Sigmoid colon (tissue), 7 donors: ENCODE results near the gene NDUFS1. TPM values are rescaled to one million over a fixed set of nuclear protein-coding genes. Genes with fewer than 3 reads are reported as not detected.
A peak's percentile ranks its signal among the peaks of the same experiment; 100 is the strongest.
"Not testable (repeated sequence)": the region's sequence is repeated elsewhere in the genome, so short reads cannot be mapped to it uniquely, and the experiment has no call there.

ENCODE experiments used
- DNase-seq: peaks from one replicate; pipeline ENCODE4 v3.0.0-alpha.2; 2019
- H3K27ac ChIP-seq, 4 donors: fragments of 200-600 bp; sonication (generic); one replicate each; pipeline ENCODE4 v1.5.1; 2016 to 2019; ENCODE audit warnings: mild to moderate bottlenecking in 1 of 4
- H3K27me3 ChIP-seq, 3 donors: fragments of 200-600 bp; sonication (generic); one replicate each; pipeline ENCODE4 v1.5.1; 2019; ENCODE audit warnings: mild to moderate bottlenecking in 1 of 3
- H3K36me3 ChIP-seq, 4 donors: fragments of 200-600 bp; sonication (generic); one replicate each; pipeline ENCODE4 v1.5.1; 2016 to 2019
- H3K4me1 ChIP-seq, 4 donors: fragments of 200-600 bp; sonication (generic); one replicate each; pipeline ENCODE4 v1.5.1; 2017 to 2019
- H3K4me3 ChIP-seq, 4 donors: fragments of 200-600 bp; sonication (generic); one replicate each; pipeline ENCODE4 v1.5.1; 2017 to 2019; ENCODE audit warnings: mild to moderate bottlenecking in 2 of 4, moderate library complexity in 1 of 4
- H3K9me3 ChIP-seq, 4 donors: fragments of 200-600 bp in 3 of 4; sonication (generic) in 3 of 4; one replicate each; pipeline versions ENCODE4 v1.5.1 to v1.6.1; 2013 to 2019
- EP300 ChIP-seq, 4 donors: sonication (generic); formaldehyde crosslinking; IDR thresholded peaks; one replicate each; pipeline ENCODE4 v1.6.1; 2017; ENCODE audit warnings: antibody characterized with exemption in 4 of 4
- POLR2A ChIP-seq, 2 donors: fragments of 450-650 bp; IDR thresholded peaks; one replicate each; pipeline ENCODE4 v1.6.1; 2016; ENCODE audit warnings: antibody characterized with exemption in 2 of 2, mild to moderate bottlenecking in 2 of 2, moderate library complexity in 2 of 2
- POLR2AphosphoS5 ChIP-seq, 4 donors: sonication (generic); formaldehyde crosslinking; IDR thresholded peaks; one replicate each; pipeline ENCODE4 v1.6.1; 2017; ENCODE audit warnings: antibody characterized with exemption in 4 of 4
- WGBS, 2 donors: extraction: QIAGEN DNeasy Blood & Tissue Kit; methylation state at CpG; one replicate each; pipeline ENCODE4 v1.1.7; 2013; 5-methylcytosine and 5-hydroxymethylcytosine counted together
- intact Hi-C: fragments of 100-400 bp; cut with DNase I; formaldehyde crosslinking; loops from one replicate; pipeline ENCODE4 v1.15.1; 2023
- polyA plus RNA-seq, 3 donors: library from polyadenylated mRNA; stranded (reverse); fragments of 200-250 nt; gene quantifications; one replicate each; pipeline ENCODE4 v1.2.3, GENCODE V29; 2013
- total RNA-seq, 4 donors: library from RNA; depleted of rRNA; stranded (reverse); fragments of >200 nt; gene quantifications; one replicate each; pipeline ENCODE4 v1.1.0, GENCODE V29; 2016
- TF ChIP-seq, protein P1 (sequence below), 4 experiments: fragments of 450-650 bp in 3 of 4; fragments of 200-600 bp in 1 of 4; IDR thresholded peaks; one replicate each; pipeline ENCODE4 v1.5.1; 2016 to 2019; ENCODE audit warnings: antibody characterized with exemption in 4 of 4, mild to moderate bottlenecking in 3 of 4, moderate library complexity in 2 of 4
- donor health status: healthy with polysubstance abuse.
- donor health status: Bipolar disorder and iron deficiency.
- donor health status: healthy.

The NDUFS1 gene
- total and polyA plus RNA-seq, 7 donors: 46.6 to 109 (median 69.5) TPM

DNA sequence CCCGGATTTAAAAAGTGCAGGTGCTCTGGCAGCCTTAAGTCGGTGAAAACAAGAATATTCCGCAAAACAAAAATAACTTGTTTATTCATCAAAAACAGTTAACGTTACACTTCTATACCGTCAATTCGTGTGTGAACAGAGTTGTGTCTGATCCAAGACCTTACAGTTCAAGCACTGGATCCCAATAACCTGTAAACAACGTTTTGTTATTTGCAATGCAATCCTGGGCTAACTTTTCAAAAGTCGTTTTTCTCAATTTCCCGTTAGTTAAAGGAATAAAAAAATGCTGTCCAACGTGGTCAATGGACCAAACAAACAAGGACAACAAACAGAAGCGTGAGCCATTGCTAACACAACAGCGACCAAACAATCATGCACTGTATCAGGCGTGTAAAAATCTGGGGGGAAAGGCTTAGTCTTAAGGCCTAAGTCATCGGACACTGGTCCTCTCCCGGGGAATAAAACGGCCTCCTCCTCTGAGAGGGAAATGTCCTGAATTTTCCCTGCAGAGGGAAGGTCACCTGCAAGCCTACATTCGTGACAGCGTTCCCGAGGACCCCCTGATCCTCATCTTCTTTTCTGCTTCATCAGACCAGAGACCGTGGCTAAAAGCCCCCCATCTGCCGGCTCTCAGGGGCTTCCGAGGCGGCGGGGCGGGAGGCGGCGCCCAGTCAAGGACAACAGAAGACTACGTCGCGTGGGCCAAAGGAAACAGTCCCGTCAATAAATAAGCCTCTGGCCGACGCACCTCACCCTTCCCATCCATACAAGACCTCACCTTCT lies 490 bp downstream of the NDUFS1 start:
- no peak for DNase-seq
- H3K27me3 ChIP-seq: no peaks in the 10 kb centered on the region
- 1% methylated on average over 33 of the region's 33 CpGs for WGBS, 2 donors
- intact Hi-C loops: loop anchor here (5.0 kb wide), 1 partner anchor 71 kb away; the partner anchor contains the start of gene INO80D
- H3K9me3 ChIP-seq: no peaks in the 10 kb centered on the region
- peak overlapping the region; percentile 90 to 97 (median 96) for H3K27ac ChIP-seq
- TF ChIP-seq POLR2A (IDR thresholded peaks at IDR 0.05) (no peak), POLR2AphosphoS5 (IDR thresholded peaks at IDR 0.05) (no peak), EP300 (IDR thresholded peaks at IDR 0.05) (no peak)
- TF ChIP-seq, protein P1, sequence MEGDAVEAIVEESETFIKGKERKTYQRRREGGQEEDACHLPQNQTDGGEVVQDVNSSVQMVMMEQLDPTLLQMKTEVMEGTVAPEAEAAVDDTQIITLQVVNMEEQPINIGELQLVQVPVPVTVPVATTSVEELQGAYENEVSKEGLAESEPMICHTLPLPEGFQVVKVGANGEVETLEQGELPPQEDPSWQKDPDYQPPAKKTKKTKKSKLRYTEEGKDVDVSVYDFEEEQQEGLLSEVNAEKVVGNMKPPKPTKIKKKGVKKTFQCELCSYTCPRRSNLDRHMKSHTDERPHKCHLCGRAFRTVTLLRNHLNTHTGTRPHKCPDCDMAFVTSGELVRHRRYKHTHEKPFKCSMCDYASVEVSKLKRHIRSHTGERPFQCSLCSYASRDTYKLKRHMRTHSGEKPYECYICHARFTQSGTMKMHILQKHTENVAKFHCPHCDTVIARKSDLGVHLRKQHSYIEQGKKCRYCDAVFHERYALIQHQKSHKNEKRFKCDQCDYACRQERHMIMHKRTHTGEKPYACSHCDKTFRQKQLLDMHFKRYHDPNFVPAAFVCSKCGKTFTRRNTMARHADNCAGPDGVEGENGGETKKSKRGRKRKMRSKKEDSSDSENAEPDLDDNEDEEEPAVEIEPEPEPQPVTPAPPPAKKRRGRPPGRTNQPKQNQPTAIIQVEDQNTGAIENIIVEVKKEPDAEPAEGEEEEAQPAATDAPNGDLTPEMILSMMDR (IDR thresholded peaks at IDR 0.05): no peak
- peaks cover 0 to 32% (median 21%) of the 10 kb centered on the region in 4 donors for H3K36me3 ChIP-seq
- peak overlapping the region; percentile 75 to 94 (median 92) for H3K4me3 ChIP-seq
- H3K4me1 ChIP-seq: peaks cover 0 to 45% (median 40%) of the 10 kb centered on the region in 4 donors

- DNase-seq, H3K9me3 ChIP-seq, H3K27me3 ChIP-seq, H3K27ac ChIP-seq, H3K4me3 ChIP-seq: not testable (repeated sequence)
- intact Hi-C loops: loop anchor here (5.0 kb wide), 1 partner anchor 70 kb away; the partner anchor contains the start of gene INO80D
- H3K4me1 ChIP-seq: peaks cover 0 to 46% (median 42%) of the 10 kb centered on the region in 4 donors
- WGBS, 2 donors: 90 to 94% methylated on average over 11 of the region's 11 CpGs
- peaks cover 0 to 17% (median 11%) of the 10 kb centered on the region in 4 donors for H3K36me3 ChIP-seq
Observed at GRCh38 chr2:206157014-206157413, 2.2 kb downstream of the NDUFS1 start.

DNA sequence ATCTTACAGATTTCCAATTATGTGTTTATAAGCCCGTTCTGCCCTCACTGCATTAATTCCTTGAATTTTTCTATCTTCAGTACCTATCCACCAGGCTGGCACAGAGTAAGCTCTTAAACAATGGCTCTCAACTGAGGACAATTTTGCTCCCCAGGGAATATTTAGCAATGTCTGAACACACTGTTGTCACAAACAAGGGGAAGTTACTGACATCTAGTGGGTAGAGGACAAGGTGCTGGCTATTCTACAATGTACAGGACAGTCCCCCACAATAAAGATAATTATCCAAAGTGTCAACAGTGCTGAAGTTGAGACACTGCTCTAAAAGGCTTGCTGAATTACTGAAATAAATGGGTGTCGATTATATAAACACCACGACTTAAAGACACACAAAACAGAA lies 5.0 kb downstream of the NDUFS1 start:
- H3K4me1 ChIP-seq: peaks cover 0 to 34% (median 31%) of the 10 kb centered on the region in 4 donors
- WGBS, 2 donors: 27 to 70% methylated on average over 3 of the region's 3 CpGs

GRCh38 chr2:206150631-206151030 lies 8.6 kb downstream of the NDUFS1 start:
- H3K27me3 ChIP-seq: no peaks in the 10 kb centered on the region
- 85 to 92% methylated on average over 4 of the region's 4 CpGs for WGBS, 2 donors
- no peak for DNase-seq
- intact Hi-C loops: no loop called here
- H3K4me3 ChIP-seq: no peak overlapping the region
- TF ChIP-seq EP300 (IDR thresholded peaks at IDR 0.05) (no peak), POLR2AphosphoS5 (IDR thresholded peaks at IDR 0.05) (no peak), POLR2A (IDR thresholded peaks at IDR 0.05) (no peak)
- peaks cover 0 to 15% (median 12%) of the 10 kb centered on the region in 4 donors for H3K4me1 ChIP-seq
- no peaks in the 10 kb centered on the region for H3K9me3 ChIP-seq
- H3K36me3 ChIP-seq: peaks cover 10 to 66% (median 35%) of the 10 kb centered on the region in 4 donors
- no peak overlapping the region for H3K27ac ChIP-seq

More for the DNA sequence above, 5.0 kb downstream of the NDUFS1 start:
- Histone ChIP-seq H3K27me3 (no peaks in the 10 kb centered on the region), H3K9me3 (no peaks in the 10 kb centered on the region), H3K36me3 (peaks cover 0 to 30% (median 6%) of the 10 kb centered on the region in 4 donors), H3K27ac (no peak overlapping the region), H3K4me3 (no peak overlapping the region)
- intact Hi-C loops: no loop called here
- no peak for DNase-seq
- TF ChIP-seq, protein P1 (IDR thresholded peaks at IDR 0.05): no peak
- no peak for TF ChIP-seq POLR2A (IDR thresholded peaks at IDR 0.05)
- TF ChIP-seq EP300 (IDR thresholded peaks at IDR 0.05): no peak
- no peak for TF ChIP-seq POLR2AphosphoS5 (IDR thresholded peaks at IDR 0.05)

DNA sequence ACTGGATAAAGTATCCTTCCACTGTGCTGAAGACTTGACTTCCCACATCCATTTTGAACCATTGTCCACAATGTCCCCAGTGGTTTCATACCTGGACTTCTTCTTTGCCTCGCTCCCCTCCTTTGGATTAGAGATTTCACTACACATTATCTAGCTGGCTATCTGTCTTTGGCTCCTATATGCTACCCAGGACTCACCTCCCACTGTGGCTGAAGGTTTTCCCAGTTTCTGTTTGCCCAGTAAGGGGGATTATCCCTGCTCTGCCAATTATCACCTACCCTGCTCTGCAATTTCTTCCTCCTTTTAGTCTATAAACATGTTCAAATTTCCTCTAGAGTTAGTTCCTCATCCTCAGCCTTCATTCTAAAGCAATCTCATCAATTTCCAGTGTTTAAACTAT lies 9.1 kb downstream of the NDUFS1 start:
- DNase-seq: no peak
- intact Hi-C loops: no loop called here
- no peak overlapping the region for H3K4me3 ChIP-seq
- H3K4me1 ChIP-seq: peaks cover 0 to 12% (median 11%) of the 10 kb centered on the region in 4 donors
- peaks cover 10 to 70% (median 40%) of the 10 kb centered on the region in 4 donors for H3K36me3 ChIP-seq
- WGBS, 2 donors: 95% methylated on average over 1 of the region's 1 CpG
- H3K27ac ChIP-seq: no peak overlapping the region
- H3K27me3 ChIP-seq: no peaks in the 10 kb centered on the region
- TF ChIP-seq, protein P1 (IDR thresholded peaks at IDR 0.05): no peak
- no peak for TF ChIP-seq EP300 (IDR thresholded peaks at IDR 0.05)
- no peak for TF ChIP-seq POLR2A (IDR thresholded peaks at IDR 0.05)
- TF ChIP-seq POLR2AphosphoS5 (IDR thresholded peaks at IDR 0.05): no peak
- no peaks in the 10 kb centered on the region for H3K9me3 ChIP-seq
